ENCODE measurements around the gene VTI1A. TPM values are rescaled to one million over a fixed set of nuclear protein-coding genes. Genes with fewer than 3 reads are reported as not detected.

Gene VTI1A
- total and polyA plus RNA-seq, 9 donors = 8.8 to 23.5 (median 13.4) TPM

DNA sequence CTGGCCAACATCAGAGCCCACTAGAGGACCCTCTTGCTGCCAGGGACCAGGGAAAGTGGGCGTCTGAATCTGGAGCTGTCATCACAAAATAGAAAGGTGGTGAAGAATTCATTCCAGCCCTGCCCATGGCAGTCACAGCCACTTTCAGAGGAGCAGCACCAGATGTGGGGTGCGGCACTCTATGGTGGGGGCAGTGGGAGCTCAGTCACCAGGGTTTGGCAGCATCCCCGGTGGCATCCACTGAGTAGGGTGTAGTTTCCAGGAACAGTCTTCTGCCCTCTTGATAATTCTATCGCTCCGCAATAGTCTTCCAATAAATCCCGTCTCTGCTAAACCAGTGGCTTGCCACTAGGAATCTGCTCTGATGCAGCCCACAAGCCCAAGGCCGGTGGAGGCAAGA, 394.5 kb downstream of the VTI1A start:
- no peak for DNase-seq
- Histone ChIP-seq H3K27me3 (ENCODE audit: control insufficient read depth, insufficient read depth, low read length) (no peaks in the 10 kb centered on the region), H3K4me3 (ENCODE audit: low read length) (no peak overlapping the region), H3K9me3 (replicated peaks; ENCODE audit: control insufficient read depth, low read depth, low read length) (peaks cover 6% of the 10 kb centered on the region), H3K36me3 (ENCODE audit: control insufficient read depth, insufficient read depth, low read length) (no peaks in the 10 kb centered on the region), H3K4me1 (ENCODE audit: control insufficient read depth, insufficient read depth, low read length) (peaks cover 23% of the 10 kb centered on the region), H3K27ac (ENCODE audit: low read length) (no peak overlapping the region)
- 87% methylated on average over 5 of the region's 7 CpGs for WGBS (ENCODE audit: insufficient coverage)

DNA sequence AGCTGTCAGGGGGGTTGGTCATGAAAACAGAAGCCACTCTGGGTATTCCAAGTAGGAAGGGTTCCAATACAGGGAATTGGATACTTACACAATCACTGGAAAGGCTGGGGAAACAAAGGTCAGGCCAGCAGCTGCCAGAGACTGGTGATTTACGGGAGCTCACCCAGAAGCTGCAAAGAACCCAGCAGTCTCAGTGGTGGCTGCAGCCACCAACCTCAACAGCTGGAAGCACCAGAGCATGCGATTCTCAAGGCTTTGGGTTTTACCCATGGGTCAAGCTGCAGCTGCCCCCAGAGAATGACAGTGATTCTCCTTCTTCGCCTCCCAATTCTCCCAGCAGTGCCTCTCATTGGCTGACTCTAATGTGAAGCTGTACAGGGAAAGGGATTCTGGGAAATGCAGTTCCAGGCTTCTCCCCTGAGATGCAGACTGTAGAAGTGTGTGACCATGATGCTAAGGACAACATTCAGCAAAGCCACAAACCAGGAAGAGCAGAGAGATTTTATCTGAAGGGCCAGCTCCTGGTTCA, 395.9 kb downstream of the VTI1A start:
- Histone ChIP-seq H3K4me3 (ENCODE audit: low read length) (no peak overlapping the region), H3K4me1 (ENCODE audit: control insufficient read depth, insufficient read depth, low read length) (peaks cover 18% of the 10 kb centered on the region), H3K9me3 (replicated peaks; ENCODE audit: control insufficient read depth, low read depth, low read length) (peaks cover 17% of the 10 kb centered on the region), H3K27me3 (ENCODE audit: control insufficient read depth, insufficient read depth, low read length) (no peaks in the 10 kb centered on the region), H3K36me3 (ENCODE audit: control insufficient read depth, insufficient read depth, low read length) (no peaks in the 10 kb centered on the region), H3K27ac (ENCODE audit: low read length) (no peak overlapping the region)
- peak; percentile 55 for DNase-seq
- 60% methylated on average over 1 of the region's 3 CpGs for WGBS (ENCODE audit: insufficient coverage)

DNA sequence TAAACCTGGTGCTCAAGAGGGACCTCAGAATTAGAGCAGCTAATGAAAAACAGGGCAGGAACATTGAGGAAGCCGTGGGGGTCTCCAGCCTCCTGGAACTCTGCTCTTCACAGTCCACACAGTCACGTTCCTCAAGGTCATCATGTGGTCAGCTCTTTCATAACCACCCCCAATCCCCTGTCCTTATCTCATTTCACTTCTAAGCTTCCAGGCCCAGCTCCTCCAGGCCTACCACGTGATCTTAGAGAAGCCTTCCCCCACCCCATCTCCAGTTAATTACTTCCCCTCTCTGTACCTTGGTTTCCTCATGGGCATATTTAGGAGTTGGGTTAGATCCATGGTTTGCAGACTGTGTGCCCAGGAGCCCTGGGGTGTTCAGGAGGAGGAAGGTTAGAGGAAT, 396.6 kb downstream of the VTI1A start:
- WGBS (ENCODE audit: insufficient coverage) = 50% methylated on average over 2 of the region's 3 CpGs
- Histone ChIP-seq H3K27me3 (ENCODE audit: control insufficient read depth, insufficient read depth, low read length) (no peaks in the 10 kb centered on the region), H3K36me3 (ENCODE audit: control insufficient read depth, insufficient read depth, low read length) (no peaks in the 10 kb centered on the region), H3K4me1 (ENCODE audit: control insufficient read depth, insufficient read depth, low read length) (peaks cover 16% of the 10 kb centered on the region), H3K9me3 (replicated peaks; ENCODE audit: control insufficient read depth, low read depth, low read length) (peaks cover 22% of the 10 kb centered on the region), H3K27ac (ENCODE audit: low read length) (no peak overlapping the region), H3K4me3 (ENCODE audit: low read length) (no peak overlapping the region)
- no peak for DNase-seq

DNA sequence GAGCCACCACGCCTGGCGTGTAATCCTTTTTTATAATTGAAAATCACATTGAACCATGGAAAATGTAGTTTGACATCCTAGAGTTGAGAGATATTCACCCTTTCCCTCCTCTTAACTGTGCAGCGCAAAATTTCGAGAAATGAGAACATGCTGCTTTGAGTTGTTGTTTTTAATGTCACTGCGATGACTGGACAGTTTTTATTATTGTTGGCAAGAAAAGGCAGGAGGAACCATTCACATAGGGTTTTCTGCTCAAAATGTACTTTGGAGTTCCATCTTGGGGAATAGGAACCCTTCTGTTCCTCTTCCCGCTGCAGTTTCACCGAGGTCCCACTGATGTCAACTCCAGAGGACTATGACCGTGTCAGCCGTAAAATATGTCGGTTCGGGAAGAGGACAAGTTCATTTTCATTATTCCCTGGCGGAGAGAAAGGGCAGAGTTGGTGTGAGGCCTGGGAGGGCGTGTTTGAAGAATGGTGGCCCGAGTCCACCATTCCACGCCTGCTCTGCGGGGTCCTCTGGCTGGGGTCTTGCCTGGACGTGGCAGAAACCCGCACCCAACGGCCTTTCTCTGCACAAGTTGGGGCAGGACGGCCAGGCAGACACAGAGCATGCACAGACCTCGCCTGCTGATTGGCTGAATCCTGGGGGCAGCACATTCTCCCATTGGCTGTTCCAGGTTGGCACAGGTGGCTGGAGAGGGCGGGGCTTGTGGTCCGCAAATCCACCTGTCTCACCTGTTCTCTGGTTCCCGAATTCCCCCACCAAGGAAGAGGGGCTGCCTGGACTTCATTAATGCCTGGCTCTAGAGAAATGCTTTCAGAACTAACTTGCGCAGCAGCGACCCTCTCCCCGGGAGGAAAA, 397.9 kb downstream of the VTI1A start:
- peaks cover 18% of the 10 kb centered on the region for H3K4me1 ChIP-seq (ENCODE audit: control insufficient read depth, insufficient read depth, low read length)
- no peaks in the 10 kb centered on the region for H3K36me3 ChIP-seq (ENCODE audit: control insufficient read depth, insufficient read depth, low read length)
- peak; percentile 46 for DNase-seq
- H3K27me3 ChIP-seq (ENCODE audit: control insufficient read depth, insufficient read depth, low read length) = no peaks in the 10 kb centered on the region
- 88% methylated on average over 16 of the region's 27 CpGs for WGBS (ENCODE audit: insufficient coverage)
- H3K27ac ChIP-seq (ENCODE audit: low read length) = no peak overlapping the region
- H3K9me3 ChIP-seq (replicated peaks; ENCODE audit: control insufficient read depth, low read depth, low read length) = peaks cover 22% of the 10 kb centered on the region
- H3K4me3 ChIP-seq (ENCODE audit: low read length) = no peak overlapping the region

DNA sequence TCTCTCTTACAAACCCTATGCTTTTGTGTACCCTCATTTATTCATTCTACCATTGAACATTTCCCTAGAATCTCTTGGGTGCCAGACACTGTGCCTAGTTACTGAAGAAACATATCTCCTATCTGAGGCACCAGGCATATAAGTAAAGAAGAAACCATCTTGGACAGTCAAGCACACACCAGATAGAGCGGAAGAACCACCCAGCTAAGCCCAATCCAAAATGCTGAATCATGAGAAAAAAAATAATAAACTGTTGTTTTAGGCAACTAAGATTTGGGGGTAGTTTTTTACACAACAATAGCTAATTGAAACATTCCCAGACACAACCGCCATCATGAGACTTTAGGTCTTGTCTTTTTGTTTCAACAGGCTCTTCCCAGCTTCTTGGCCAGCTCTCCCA, 400.8 kb downstream of the VTI1A start:
- no peaks in the 10 kb centered on the region for H3K27me3 ChIP-seq (ENCODE audit: control insufficient read depth, insufficient read depth, low read length)
- H3K9me3 ChIP-seq (replicated peaks; ENCODE audit: control insufficient read depth, low read depth, low read length) = peaks cover 16% of the 10 kb centered on the region
- no peaks in the 10 kb centered on the region for H3K36me3 ChIP-seq (ENCODE audit: control insufficient read depth, insufficient read depth, low read length)
- DNase-seq = no peak
- H3K4me3 ChIP-seq (ENCODE audit: low read length) = no peak overlapping the region
- WGBS (ENCODE audit: insufficient coverage) = no CpG with 5 or more reads among the region's 2 CpGs
- H3K27ac ChIP-seq (ENCODE audit: low read length) = no peak overlapping the region
- H3K4me1 ChIP-seq (ENCODE audit: control insufficient read depth, insufficient read depth, low read length) = peaks cover 13% of the 10 kb centered on the region

DNA sequence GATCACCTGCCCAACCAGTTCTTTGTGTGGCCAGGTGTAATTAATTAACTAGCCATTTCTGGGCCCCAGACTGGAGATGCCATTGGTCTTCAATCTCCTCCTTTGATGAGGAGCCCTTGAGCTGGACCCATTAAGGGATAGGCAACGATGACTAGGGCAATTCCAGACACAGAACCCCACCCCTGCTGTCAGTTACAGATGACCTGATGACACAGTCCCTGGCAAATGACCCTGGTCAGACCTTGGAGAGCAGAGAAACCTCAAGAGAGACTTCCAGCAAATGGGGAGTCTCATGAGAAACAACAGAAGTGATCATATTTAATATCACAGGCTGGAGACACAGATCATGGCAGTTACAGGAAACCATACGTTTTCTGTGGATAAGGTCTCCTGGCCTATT, 401.2 kb downstream of the VTI1A start:
- WGBS (ENCODE audit: insufficient coverage) = 83% methylated on average over 1 of the region's 2 CpGs
- no peaks in the 10 kb centered on the region for H3K36me3 ChIP-seq (ENCODE audit: control insufficient read depth, insufficient read depth, low read length)
- no peak overlapping the region for H3K4me3 ChIP-seq (ENCODE audit: low read length)
- DNase-seq = no peak
- H3K4me1 ChIP-seq (ENCODE audit: control insufficient read depth, insufficient read depth, low read length) = peaks cover 9% of the 10 kb centered on the region
- H3K27ac ChIP-seq (ENCODE audit: low read length) = no peak overlapping the region
- no peaks in the 10 kb centered on the region for H3K27me3 ChIP-seq (ENCODE audit: control insufficient read depth, insufficient read depth, low read length)
- H3K9me3 ChIP-seq (replicated peaks; ENCODE audit: control insufficient read depth, low read depth, low read length) = peaks cover 16% of the 10 kb centered on the region

DNA sequence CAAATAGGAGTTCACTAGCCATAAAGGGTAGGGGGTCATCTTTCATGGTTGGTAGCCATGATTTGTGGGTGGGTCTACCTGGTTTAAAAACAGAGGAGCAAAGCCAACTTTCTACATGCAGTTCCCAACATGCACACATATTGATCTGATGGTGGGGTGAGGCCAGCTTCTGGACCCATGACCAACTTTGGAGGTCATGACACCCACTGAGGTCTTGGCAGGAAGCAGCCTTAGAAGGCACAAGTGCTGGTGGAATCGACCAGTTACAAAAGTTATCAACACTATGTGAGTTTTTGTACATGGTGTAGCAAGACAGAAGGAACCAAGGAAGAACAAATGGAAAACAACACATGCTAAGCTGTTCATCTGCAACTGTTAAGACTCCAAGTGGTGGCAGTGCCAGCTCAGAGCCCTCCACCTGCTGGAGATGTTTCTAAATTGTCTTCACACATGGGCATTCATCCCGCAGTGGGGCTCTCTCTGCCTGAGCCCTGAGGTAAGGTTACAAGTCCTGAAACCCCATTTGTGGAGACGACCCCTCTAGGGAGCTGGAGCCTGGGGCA, 401.9 kb downstream of the VTI1A start:
- WGBS (ENCODE audit: insufficient coverage) = 67% methylated on average over 1 of the region's 3 CpGs
- H3K36me3 ChIP-seq (ENCODE audit: control insufficient read depth, insufficient read depth, low read length) = no peaks in the 10 kb centered on the region

DNA sequence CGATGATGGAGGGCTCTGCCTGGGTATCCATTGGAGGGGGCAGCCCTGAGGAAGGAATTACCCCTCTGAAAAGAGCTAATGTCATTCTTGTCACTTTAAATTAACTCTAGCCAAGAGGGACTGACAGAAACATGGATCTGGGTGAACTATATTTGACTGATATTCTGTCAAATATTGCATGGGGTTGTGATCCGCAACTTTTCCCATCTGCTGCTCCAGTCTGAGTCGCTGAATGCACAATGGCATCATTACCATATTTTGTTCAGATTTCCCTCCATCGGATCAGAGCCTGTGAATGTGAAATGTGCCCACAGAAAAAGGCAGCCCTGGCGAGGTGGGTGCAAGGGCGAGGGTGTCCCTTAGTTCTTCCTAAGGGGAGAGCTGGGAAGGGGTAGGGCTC, 402.5 kb downstream of the VTI1A start:
- no peak overlapping the region for H3K27ac ChIP-seq (ENCODE audit: low read length)
- H3K27me3 ChIP-seq (ENCODE audit: control insufficient read depth, insufficient read depth, low read length) = no peaks in the 10 kb centered on the region
- no peak for DNase-seq
- H3K4me1 ChIP-seq (ENCODE audit: control insufficient read depth, insufficient read depth, low read length) = peaks cover 4% of the 10 kb centered on the region
- 55% methylated on average over 2 of the region's 6 CpGs for WGBS (ENCODE audit: insufficient coverage)
- peaks cover 16% of the 10 kb centered on the region for H3K9me3 ChIP-seq (replicated peaks; ENCODE audit: control insufficient read depth, low read depth, low read length)
- H3K36me3 ChIP-seq (ENCODE audit: control insufficient read depth, insufficient read depth, low read length) = no peaks in the 10 kb centered on the region
- no peak overlapping the region for H3K4me3 ChIP-seq (ENCODE audit: low read length)

More for the DNA sequence above, 401.9 kb downstream of the VTI1A start:
- peaks cover 16% of the 10 kb centered on the region for H3K9me3 ChIP-seq (replicated peaks; ENCODE audit: control insufficient read depth, low read depth, low read length)
- no peak overlapping the region for H3K4me3 ChIP-seq (ENCODE audit: low read length)
- H3K4me1 ChIP-seq (ENCODE audit: control insufficient read depth, insufficient read depth, low read length) = peaks cover 4% of the 10 kb centered on the region
- no peaks in the 10 kb centered on the region for H3K27me3 ChIP-seq (ENCODE audit: control insufficient read depth, insufficient read depth, low read length)
- no peak overlapping the region for H3K27ac ChIP-seq (ENCODE audit: low read length)
- DNase-seq = no peak

DNA sequence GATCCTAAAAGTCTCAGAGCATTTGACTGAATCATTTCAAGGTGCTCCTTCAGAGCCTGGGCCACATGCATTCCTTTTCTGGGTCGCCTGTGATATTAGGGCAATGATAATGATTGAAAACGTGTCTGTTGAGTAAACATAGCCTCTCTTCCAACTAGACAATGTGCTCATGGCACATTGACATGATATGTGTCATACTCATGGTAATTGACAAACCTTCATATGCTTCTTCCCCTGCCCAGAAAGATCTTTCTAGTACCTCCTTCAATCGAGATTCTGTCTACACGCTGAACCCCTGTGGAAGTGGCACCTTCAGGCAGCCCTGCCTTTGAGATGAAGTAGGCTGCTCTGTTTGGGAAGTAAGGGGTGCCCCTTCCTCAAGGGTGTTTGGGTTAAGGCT, 404.2 kb downstream of the VTI1A start:
- WGBS (ENCODE audit: insufficient coverage) = 80% methylated on average over 1 of the region's 4 CpGs
- no peak for DNase-seq
- H3K27ac ChIP-seq (ENCODE audit: low read length) = no peak overlapping the region

DNA sequence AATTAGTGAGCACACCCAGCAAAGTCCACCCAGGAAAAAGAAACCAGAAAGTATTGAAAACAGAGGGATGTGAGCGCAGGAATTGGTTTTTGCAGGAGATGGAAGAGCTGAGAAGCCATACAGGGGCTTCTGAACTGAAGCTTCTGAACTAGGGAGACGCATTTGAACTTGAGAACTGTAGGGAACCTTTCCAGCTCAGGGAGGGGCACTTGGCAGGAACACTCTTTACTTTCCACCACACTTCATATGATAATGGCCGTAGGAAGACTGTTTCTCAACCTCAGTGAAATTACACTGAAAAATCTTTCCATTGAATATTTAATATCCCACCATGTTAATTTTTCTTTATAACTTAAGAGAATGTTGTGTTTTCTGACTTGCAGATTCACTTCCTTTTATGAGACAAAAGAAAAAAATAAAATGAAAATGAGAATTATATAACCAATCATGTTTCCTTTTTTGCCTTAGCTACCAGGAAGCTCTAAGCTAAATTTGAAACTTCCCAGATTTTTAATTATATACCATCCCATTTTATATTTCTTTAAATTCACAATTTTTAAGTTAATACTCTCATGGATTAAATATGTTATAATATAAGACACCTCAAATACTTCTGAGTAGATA, 404.7 kb downstream of the VTI1A start:
- Histone ChIP-seq H3K4me3 (ENCODE audit: low read length) (no peak overlapping the region), H3K9me3 (replicated peaks; ENCODE audit: control insufficient read depth, low read depth, low read length) (peaks cover 16% of the 10 kb centered on the region), H3K27me3 (ENCODE audit: control insufficient read depth, insufficient read depth, low read length) (no peaks in the 10 kb centered on the region), H3K36me3 (ENCODE audit: control insufficient read depth, insufficient read depth, low read length) (no peaks in the 10 kb centered on the region), H3K27ac (ENCODE audit: low read length) (no peak overlapping the region), H3K4me1 (ENCODE audit: control insufficient read depth, insufficient read depth, low read length) (peaks cover 4% of the 10 kb centered on the region)
- 100% methylated on average over 1 of the region's 3 CpGs for WGBS (ENCODE audit: insufficient coverage)
- DNase-seq = no peak

More for the DNA sequence above, 404.2 kb downstream of the VTI1A start:
- Histone ChIP-seq H3K27me3 (ENCODE audit: control insufficient read depth, insufficient read depth, low read length) (no peaks in the 10 kb centered on the region), H3K9me3 (replicated peaks; ENCODE audit: control insufficient read depth, low read depth, low read length) (peaks cover 16% of the 10 kb centered on the region), H3K36me3 (ENCODE audit: control insufficient read depth, insufficient read depth, low read length) (no peaks in the 10 kb centered on the region), H3K4me1 (ENCODE audit: control insufficient read depth, insufficient read depth, low read length) (peaks cover 4% of the 10 kb centered on the region), H3K4me3 (ENCODE audit: low read length) (no peak overlapping the region)
